CD4-positive, alpha-beta memory T cell (primary cell): Measurements from ENCODE around the gene DOK6. TPM values are rescaled to one million over a fixed set of nuclear protein-coding genes. Genes with fewer than 3 reads are reported as not detected.

ENCODE experiments used
- CTCF ChIA-PET: fragments of 350-600 bp; sonication (Branson Sonifier 250); formaldehyde crosslinking; loops from one replicate; lab custom pipeline; 2021; ENCODE audit warnings: inconsistent platforms; ENCODE audit not compliant: partially characterized antibody; lab: Charles Lee
- POLR2A ChIA-PET: fragments of 350-600 bp; sonication (Branson Sonifier 250); formaldehyde crosslinking; loops from one replicate; lab custom pipeline; 2021; ENCODE audit not compliant: partially characterized antibody; lab: Charles Lee
- DNase-seq, 5 donors: peaks; one replicate each; pipeline versions ENCODE4 v3.0.0 to v3.0.0-alpha.2; 2020 to 2022; ENCODE audit warnings: mixed read lengths in 1 of 5
- H3K27ac ChIP-seq: one replicate; pipeline ENCODE4 v1.7.0; 2013; ENCODE audit warnings: low read depth, low read length
- H3K27me3 ChIP-seq: 2 replicates; pipeline ENCODE4 v1.7.0; 2013; ENCODE audit warnings: mild to moderate bottlenecking, low read length, moderate library complexity; ENCODE audit not compliant: insufficient read depth
- H3K36me3 ChIP-seq: 2 replicates; pipeline ENCODE4 v1.7.0; 2013; ENCODE audit warnings: mild to moderate bottlenecking, low read length, moderate library complexity; ENCODE audit not compliant: insufficient read depth
- H3K4me1 ChIP-seq: 2 replicates; pipeline ENCODE4 v1.7.0; 2013; ENCODE audit warnings: mild to moderate bottlenecking, low read length, moderate library complexity; ENCODE audit not compliant: insufficient read depth
- H3K4me3 ChIP-seq, 2 donors: one replicate each; pipeline ENCODE4 v1.7.0; 2013; ENCODE audit warnings: low read length in 2 of 2, mild to moderate bottlenecking in 1 of 2
- H3K9me3 ChIP-seq, 2 donors: one replicate each; pipeline ENCODE4 v1.7.0; 2013; ENCODE audit warnings: low read length in 2 of 2, control low read depth in 1 of 2; ENCODE audit not compliant: control insufficient read depth in 1 of 2
- H3K27ac Mint-ChIP-seq, 7 donors: one replicate each; pipeline ENCODE4 v1.8.0; 2020 to 2021; ENCODE audit warnings: mixed read lengths in 7 of 7, mild to moderate bottlenecking in 6 of 7, inconsistent platforms in 3 of 7, moderate library complexity in 3 of 7
- H3K27me3 Mint-ChIP-seq, 2 donors: one replicate each; pipeline ENCODE4 v1.8.0; 2020 to 2021; ENCODE audit warnings: mixed read lengths in 2 of 2
- H3K36me3 Mint-ChIP-seq, 2 donors: one replicate each; pipeline ENCODE4 v1.8.0; 2020 to 2021; ENCODE audit warnings: mixed read lengths in 2 of 2, inconsistent platforms in 1 of 2, mild to moderate bottlenecking in 1 of 2
- H3K4me1 Mint-ChIP-seq, 4 donors: one replicate each; pipeline ENCODE4 v1.8.0; 2020 to 2021; ENCODE audit warnings: mixed read lengths in 4 of 4, mild to moderate bottlenecking in 1 of 4
- H3K4me3 Mint-ChIP-seq, 8 donors: one replicate each; pipeline ENCODE4 v1.8.0; 2020 to 2021; ENCODE audit warnings: mixed read lengths in 8 of 8, mild to moderate bottlenecking in 7 of 8, moderate library complexity in 6 of 8, inconsistent platforms in 3 of 8
- H3K9me3 Mint-ChIP-seq, 8 donors: one replicate each; pipeline ENCODE4 v1.8.0; 2020 to 2021; ENCODE audit warnings: mixed read lengths in 8 of 8, mild to moderate bottlenecking in 5 of 8, inconsistent platforms in 3 of 8, moderate library complexity in 1 of 8
- intact Hi-C: fragments of 100-400 bp; cut with micrococcal nuclease; formaldehyde crosslinking; loops from one replicate; pipeline ENCODE4 v1.15.1; 2023
- polyA plus RNA-seq, 2 donors: library from polyadenylated mRNA; unstranded; fragments of 300-500 nt; fragmentation: Illumina TruSeq; gene quantifications; one replicate each; pipeline ENCODE4 v1.2.3, GENCODE V29; 2021
- total RNA-seq, 2 experiments: library from RNA; stranded (reverse); gene quantifications; one replicate each; pipeline ENCODE4 v1.2.3, GENCODE V29; 2021

The DOK6 gene
- total and polyA plus RNA-seq, 4 experiments from 2014 or later = 0.04 to 0.15 TPM; not detected in 2

DNA sequence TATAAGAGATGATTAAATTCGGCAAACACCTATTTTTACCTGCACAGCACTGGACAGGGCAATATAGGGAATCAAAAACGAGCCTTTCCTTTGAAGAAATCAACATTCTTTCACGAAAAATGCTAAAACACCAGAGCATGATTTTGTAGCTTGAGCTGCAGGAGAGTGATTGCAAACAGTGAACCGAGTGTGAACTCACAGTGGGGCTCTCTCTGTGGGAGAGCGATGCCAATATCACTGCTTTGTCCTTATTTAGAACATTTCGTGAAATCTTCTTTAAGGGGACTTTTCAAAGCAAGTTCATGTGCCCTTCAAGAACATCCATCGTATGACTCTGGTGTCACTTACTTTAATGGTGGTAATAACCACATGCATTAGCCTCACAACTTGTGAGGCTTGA is 308.2 kb downstream of the DOK6 start:
- H3K27me3 ChIP-seq = no peaks in the 10 kb centered on the region
- POLR2A ChIA-PET = no interaction called here
- intact Hi-C loops = no loop called here
- Mint-ChIP-seq H3K9me3 (peaks cover 0 to 3% (median 0%) of the 10 kb centered on the region in 8 donors), H3K27ac (no peak overlapping the region), H3K4me3 (no peak overlapping the region), H3K36me3 (no peaks in the 10 kb centered on the region), H3K27me3 (no peaks in the 10 kb centered on the region), H3K4me1 (peaks cover 0 to 4% (median 2%) of the 10 kb centered on the region in 4 donors)
- DNase-seq = no peak
- H3K4me3 ChIP-seq = no peak overlapping the region
- H3K36me3 ChIP-seq = no peaks in the 10 kb centered on the region
- H3K9me3 ChIP-seq = no peaks in the 10 kb centered on the region
- CTCF ChIA-PET = no interaction called here
- H3K4me1 ChIP-seq = no peaks in the 10 kb centered on the region
- H3K27ac ChIP-seq = no peak overlapping the region

- POLR2A ChIA-PET = no interaction called here
- intact Hi-C loops = no loop called here
- Histone ChIP-seq H3K36me3 (no peaks in the 10 kb centered on the region), H3K27ac (no peak overlapping the region), H3K9me3 (peaks cover 0 to 12% of the 10 kb centered on the region in 2 donors), H3K4me3 (no peak overlapping the region), H3K27me3 (no peaks in the 10 kb centered on the region), H3K4me1 (no peaks in the 10 kb centered on the region)
- H3K9me3 Mint-ChIP-seq = peaks cover 0 to 33% (median 25%) of the 10 kb centered on the region in 8 donors
- no peak overlapping the region for H3K27ac Mint-ChIP-seq
- H3K36me3 Mint-ChIP-seq = peaks cover 0 to 12% of the 10 kb centered on the region in 2 donors
- peaks cover 0 to 1% (median 0%) of the 10 kb centered on the region in 4 donors for H3K4me1 Mint-ChIP-seq
- H3K4me3 Mint-ChIP-seq = no peak overlapping the region
- peaks cover 0 to 1% of the 10 kb centered on the region in 2 donors for H3K27me3 Mint-ChIP-seq
- CTCF ChIA-PET = no interaction called here
- DNase-seq = no peak
Measured at GRCh38 chr18:69715191-69715795, 314.6 kb downstream of the DOK6 start.

GRCh38 chr18:69717586-69717985 is 316.9 kb downstream of the DOK6 start:
- Histone ChIP-seq H3K27me3 (no peaks in the 10 kb centered on the region), H3K9me3 (peaks cover 0 to 12% of the 10 kb centered on the region in 2 donors), H3K36me3 (no peaks in the 10 kb centered on the region), H3K27ac (no peak overlapping the region), H3K4me3 (no peak overlapping the region), H3K4me1 (no peaks in the 10 kb centered on the region)
- Mint-ChIP-seq H3K36me3 (peaks cover 0 to 14% of the 10 kb centered on the region in 2 donors), H3K27ac (no peak overlapping the region), H3K4me1 (peaks cover 0 to 1% (median 0%) of the 10 kb centered on the region in 4 donors), H3K9me3 (peaks cover 0 to 39% (median 27%) of the 10 kb centered on the region in 8 donors), H3K27me3 (peaks cover 0 to 1% of the 10 kb centered on the region in 2 donors), H3K4me3 (no peak overlapping the region)
- intact Hi-C loops = no loop called here
- POLR2A ChIA-PET = interaction anchor here (0.6 kb wide), 1 partner anchor 135 kb away, joined by 3 read pairs; no protein-coding TSS in a partner anchor
- no peak for DNase-seq
- CTCF ChIA-PET = no interaction called here

- Mint-ChIP-seq H3K4me3 (no peak overlapping the region), H3K27me3 (peaks cover 0 to 1% of the 10 kb centered on the region in 2 donors), H3K36me3 (peaks cover 0 to 14% of the 10 kb centered on the region in 2 donors), H3K27ac (no peak overlapping the region), H3K4me1 (peaks cover 0 to 1% (median 0%) of the 10 kb centered on the region in 4 donors), H3K9me3 (peaks cover 0 to 39% (median 27%) of the 10 kb centered on the region in 8 donors)
- CTCF ChIA-PET = no interaction called here
- intact Hi-C loops = no loop called here
- no peak for DNase-seq
- no peak overlapping the region for H3K4me3 ChIP-seq
- H3K27ac ChIP-seq = no peak overlapping the region
- H3K27me3 ChIP-seq = no peaks in the 10 kb centered on the region
- POLR2A ChIA-PET = no interaction called here
- H3K36me3 ChIP-seq = no peaks in the 10 kb centered on the region
- H3K4me1 ChIP-seq = no peaks in the 10 kb centered on the region
- H3K9me3 ChIP-seq = peaks cover 0 to 12% of the 10 kb centered on the region in 2 donors
Measured at GRCh38 chr18:69718912-69719547, 318.3 kb downstream of the DOK6 start.

DNA sequence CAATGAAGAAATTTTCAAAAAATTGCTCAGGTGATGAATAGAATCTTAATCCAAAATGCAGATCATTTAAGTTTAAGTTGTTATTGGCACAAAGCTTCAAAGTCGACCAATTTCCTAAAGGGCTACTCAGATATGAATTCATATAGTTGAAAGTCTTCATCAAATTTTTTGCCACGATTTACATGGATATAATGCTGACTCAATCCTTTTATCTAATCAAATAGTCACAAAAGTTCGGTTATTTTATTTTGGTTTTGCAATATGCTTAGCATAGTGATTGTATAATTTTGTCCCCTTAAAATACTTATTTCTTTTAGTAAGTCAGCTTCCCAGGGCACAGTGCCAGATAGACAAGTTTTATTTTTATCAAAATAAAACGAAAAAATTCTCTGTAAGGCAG is 319.7 kb downstream of the DOK6 start:
- Histone ChIP-seq H3K4me3 (no peak overlapping the region), H3K27ac (no peak overlapping the region), H3K4me1 (no peaks in the 10 kb centered on the region), H3K36me3 (no peaks in the 10 kb centered on the region), H3K27me3 (no peaks in the 10 kb centered on the region), H3K9me3 (peaks cover 0 to 12% of the 10 kb centered on the region in 2 donors)
- CTCF ChIA-PET = no interaction called here
- no peak for DNase-seq
- Mint-ChIP-seq H3K4me3 (no peak overlapping the region), H3K36me3 (peaks cover 0 to 14% of the 10 kb centered on the region in 2 donors), H3K27ac (no peak overlapping the region), H3K9me3 (peaks cover 0 to 39% (median 27%) of the 10 kb centered on the region in 8 donors), H3K27me3 (peaks cover 0 to 1% of the 10 kb centered on the region in 2 donors), H3K4me1 (peaks cover 0 to 1% (median 0%) of the 10 kb centered on the region in 4 donors)
- POLR2A ChIA-PET = no interaction called here
- intact Hi-C loops = no loop called here

- Histone ChIP-seq H3K27me3 (no peaks in the 10 kb centered on the region), H3K9me3 (peaks cover 0 to 6% of the 10 kb centered on the region in 2 donors), H3K36me3 (no peaks in the 10 kb centered on the region), H3K4me1 (no peaks in the 10 kb centered on the region), H3K4me3 (no peak overlapping the region), H3K27ac (no peak overlapping the region)
- H3K9me3 Mint-ChIP-seq = peaks cover 0 to 24% (median 17%) of the 10 kb centered on the region in 8 donors
- POLR2A ChIA-PET = no interaction called here
- peaks cover 0 to 11% of the 10 kb centered on the region in 2 donors for H3K36me3 Mint-ChIP-seq
- no peak overlapping the region for H3K4me3 Mint-ChIP-seq
- H3K27me3 Mint-ChIP-seq = no peaks in the 10 kb centered on the region
- intact Hi-C loops = no loop called here
- H3K4me1 Mint-ChIP-seq = peaks cover 0 to 1% (median 0%) of the 10 kb centered on the region in 4 donors
- CTCF ChIA-PET = interaction anchor here (0.7 kb wide), 1 partner anchor 10 kb away, joined by 3 read pairs; no protein-coding TSS in a partner anchor
- DNase-seq = no peak
- no peak overlapping the region for H3K27ac Mint-ChIP-seq
Measured at GRCh38 chr18:69723434-69723833, 322.7 kb downstream of the DOK6 start.

- no peak overlapping the region for H3K27ac ChIP-seq
- no peak overlapping the region for H3K4me3 ChIP-seq
- intact Hi-C loops = no loop called here
- DNase-seq = no peak
- ChIA-PET POLR2A (no interaction called here), CTCF (interaction anchor here (1.2 kb wide), 1 partner anchor 14 kb away, joined by 3 read pairs; no protein-coding TSS in a partner anchor)
- Mint-ChIP-seq H3K36me3 (peaks cover 3 to 16% of the 10 kb centered on the region in 2 donors), H3K4me1 (peaks cover 0 to 3% (median 0%) of the 10 kb centered on the region in 4 donors), H3K27ac (no peak overlapping the region), H3K27me3 (no peaks in the 10 kb centered on the region), H3K9me3 (peaks cover 0 to 8% (median 3%) of the 10 kb centered on the region in 8 donors), H3K4me3 (no peak overlapping the region)
- no peaks in the 10 kb centered on the region for H3K9me3 ChIP-seq
- no peaks in the 10 kb centered on the region for H3K4me1 ChIP-seq
- H3K27me3 ChIP-seq = no peaks in the 10 kb centered on the region
- no peaks in the 10 kb centered on the region for H3K36me3 ChIP-seq
Measured at GRCh38 chr18:69725009-69725408, 324.3 kb downstream of the DOK6 start.
